PC-9 (cell line): ENCODE results near the gene SLC44A1.
"Not testable (repeated sequence)": the region's sequence is repeated elsewhere in the genome, so short reads cannot be mapped to it uniquely, and the experiment has no call there.

Source experiments
- EZH2 ChIP-seq: fragments of 200-600 bp; sonication (generic); IDR thresholded peaks from 2 replicates; pipeline ENCODE4 v1.8.0; 2017; ENCODE audit warnings: antibody characterized with exemption, low read depth
- TF ChIP-seq, protein P1 (sequence below): fragments of 200-600 bp; sonication (generic); conservative IDR thresholded peaks from 2 replicates; pipeline ENCODE4 v1.6.1; 2017; ENCODE audit warnings: mixed run types, antibody characterized with exemption, mild to moderate bottlenecking, moderate library complexity

DNA sequence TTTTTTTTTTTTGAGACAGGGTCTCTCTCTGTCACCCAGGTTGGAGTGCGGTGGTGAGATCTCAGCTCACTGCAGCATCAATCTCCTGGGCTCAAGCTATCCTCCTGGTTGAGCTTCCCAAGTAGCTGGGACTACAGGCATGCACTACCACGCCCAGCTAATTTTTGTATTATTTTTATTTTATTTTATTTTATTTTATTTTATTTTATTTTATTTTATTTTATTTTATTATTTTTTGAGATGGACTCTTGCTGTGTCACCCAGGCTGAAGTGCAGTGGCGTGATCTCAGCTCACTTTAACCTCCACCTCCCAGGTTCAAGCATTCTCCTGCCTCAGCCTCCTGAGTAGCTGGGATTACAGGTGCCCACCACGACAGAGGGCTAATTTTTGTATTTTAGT, 12.1 kb downstream of the SLC44A1 start:
- TF ChIP-seq, protein P1, sequence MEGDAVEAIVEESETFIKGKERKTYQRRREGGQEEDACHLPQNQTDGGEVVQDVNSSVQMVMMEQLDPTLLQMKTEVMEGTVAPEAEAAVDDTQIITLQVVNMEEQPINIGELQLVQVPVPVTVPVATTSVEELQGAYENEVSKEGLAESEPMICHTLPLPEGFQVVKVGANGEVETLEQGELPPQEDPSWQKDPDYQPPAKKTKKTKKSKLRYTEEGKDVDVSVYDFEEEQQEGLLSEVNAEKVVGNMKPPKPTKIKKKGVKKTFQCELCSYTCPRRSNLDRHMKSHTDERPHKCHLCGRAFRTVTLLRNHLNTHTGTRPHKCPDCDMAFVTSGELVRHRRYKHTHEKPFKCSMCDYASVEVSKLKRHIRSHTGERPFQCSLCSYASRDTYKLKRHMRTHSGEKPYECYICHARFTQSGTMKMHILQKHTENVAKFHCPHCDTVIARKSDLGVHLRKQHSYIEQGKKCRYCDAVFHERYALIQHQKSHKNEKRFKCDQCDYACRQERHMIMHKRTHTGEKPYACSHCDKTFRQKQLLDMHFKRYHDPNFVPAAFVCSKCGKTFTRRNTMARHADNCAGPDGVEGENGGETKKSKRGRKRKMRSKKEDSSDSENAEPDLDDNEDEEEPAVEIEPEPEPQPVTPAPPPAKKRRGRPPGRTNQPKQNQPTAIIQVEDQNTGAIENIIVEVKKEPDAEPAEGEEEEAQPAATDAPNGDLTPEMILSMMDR: not testable (repeated sequence)
- TF ChIP-seq EZH2: not testable (repeated sequence)
